Hematopoietic multipotent progenitor cell treated with erythropoietin and hydrocortisone succinate and interleukin-3 and kit ligand, for 8 days (in vitro differentiated cells): ENCODE measurements around the gene SMG6.

Source experiments
- DNase-seq: peaks from one replicate; pipeline ENCODE4 v3.0.0-alpha.2; 2015

The SMG6 gene

DNA sequence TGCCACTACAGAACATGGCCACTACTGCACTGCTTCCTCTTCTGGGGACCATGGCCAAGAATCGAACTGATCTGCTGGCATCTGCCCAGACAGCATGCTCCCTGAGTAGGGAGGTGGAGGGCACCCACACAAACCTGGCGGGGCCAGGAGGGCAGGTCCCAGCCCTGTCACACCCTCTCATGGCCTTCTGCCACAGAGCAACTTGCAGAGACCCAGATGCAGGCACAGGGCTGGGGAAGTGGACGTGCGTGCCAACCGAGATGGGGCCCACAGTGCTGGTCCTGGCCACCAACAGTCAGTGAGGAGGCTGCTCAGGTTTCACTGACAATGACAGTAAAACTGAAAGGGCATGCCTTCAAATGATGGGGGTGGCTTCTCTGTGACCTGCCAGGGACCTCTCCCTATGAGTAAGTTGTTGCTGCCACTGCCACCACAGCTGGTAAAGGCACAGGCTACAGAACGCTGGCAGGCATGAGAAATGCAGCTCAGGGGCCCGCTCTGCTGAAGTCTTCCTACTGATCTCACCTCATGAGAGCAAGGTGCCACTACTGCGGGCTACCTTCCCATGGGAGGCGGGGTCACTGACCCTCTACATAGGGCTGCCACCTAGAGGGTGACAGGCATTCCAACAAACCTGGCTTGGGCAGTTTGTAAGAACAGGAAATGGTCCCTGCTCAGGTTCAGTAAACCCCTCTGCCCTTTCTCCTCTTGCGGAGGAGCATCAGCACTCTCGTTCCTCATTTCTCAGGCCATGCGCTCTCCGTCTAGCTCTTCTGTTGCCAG, 233.2 kb downstream of the SMG6 start:
- DNase-seq = no peak

DNA sequence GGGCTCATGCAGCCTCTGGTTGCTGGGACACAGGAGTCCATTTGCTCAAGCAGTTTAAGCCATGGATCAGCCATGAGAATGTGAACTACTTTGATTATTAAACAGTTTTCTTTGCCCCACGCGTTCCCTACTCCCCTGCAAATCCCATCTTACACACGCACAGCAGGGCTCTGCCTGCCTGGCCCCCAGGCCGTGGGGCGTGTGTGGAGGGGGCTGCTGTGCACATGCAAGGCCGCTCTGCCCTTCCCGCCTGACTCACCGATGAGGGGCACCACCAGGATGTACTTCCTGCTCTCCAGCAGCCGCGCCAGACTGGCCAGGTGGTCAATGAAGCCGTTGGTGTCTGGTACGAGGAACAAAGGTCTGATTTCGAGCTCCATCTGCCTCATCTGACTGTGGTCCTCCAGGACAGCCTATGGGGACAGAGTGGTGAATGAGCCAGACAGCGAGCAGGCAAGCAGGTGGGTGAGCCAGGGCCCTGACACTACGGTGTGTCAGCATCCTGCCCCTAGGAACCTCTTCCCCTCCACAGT, 235.0 kb downstream of the SMG6 start:
- DNase-seq = no peak

DNA sequence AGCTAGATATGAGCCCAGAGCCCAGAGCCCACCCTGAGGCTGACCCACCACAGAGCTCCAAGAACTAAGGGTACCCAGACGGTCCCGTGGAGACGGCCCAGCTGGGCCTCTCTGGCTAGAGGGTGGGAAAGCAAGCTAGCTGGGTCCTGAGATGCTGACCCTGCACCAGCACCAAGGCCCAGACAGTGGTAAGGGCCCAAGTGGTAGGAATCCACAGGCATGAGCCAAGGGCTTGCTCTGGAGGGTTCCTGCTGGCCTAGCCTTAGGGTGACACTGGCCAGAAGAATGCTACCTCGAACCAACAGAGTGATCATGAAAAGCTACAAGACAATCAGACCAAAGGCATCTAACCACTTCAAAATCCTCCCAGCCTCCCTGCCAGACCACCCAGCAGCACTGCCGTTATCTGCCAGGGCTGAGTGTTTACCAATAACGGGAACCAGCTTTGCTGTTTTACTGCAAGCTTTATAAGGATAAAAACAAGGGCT, 235.5 kb downstream of the SMG6 start:
- no peak for DNase-seq

DNA sequence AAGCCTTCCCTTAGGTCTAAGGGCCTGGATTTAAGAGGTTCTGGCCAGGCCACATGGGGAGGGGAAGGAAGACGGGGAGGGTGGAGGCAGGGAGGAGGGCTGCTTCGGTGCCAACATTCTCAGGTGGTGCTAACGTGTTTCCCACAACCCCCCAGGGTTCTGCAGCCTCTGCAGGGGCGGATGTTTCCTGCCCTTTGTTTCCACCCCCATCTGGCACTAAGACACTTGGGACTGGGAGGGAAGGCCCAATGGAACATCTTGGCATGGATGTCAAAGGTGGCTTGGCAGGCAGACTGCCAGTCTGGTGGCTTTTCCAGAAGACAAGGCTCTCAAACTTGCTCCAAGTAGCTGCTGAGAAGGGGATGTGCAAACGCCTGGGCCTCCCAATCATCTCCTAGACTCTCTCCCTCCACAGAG, 236.0 kb downstream of the SMG6 start:
- no peak for DNase-seq

DNA sequence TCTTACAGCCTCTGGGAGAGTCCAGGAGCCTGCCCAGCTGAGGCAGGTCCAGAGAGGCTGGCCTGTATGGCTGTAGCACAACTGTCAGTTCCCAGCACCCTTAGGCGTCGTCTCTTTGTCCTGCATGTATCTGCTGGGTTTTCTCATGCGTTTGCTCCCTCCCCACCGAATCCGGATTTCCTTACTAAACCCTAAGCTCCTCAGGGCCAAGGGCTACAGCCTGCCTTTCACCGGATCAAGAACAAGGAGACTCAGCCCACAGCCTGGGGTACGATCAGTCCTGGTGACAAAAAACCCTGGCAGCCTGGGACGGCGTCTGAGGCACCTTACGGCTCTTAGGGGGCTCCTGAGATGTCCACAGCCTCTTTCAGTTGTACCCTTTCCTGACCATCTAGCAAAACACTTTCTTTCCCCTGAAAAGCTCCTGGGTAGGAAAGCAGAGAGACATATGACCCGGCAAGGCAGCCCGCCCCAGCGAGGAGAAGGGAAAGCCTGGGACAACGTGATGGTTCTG, 236.5 kb downstream of the SMG6 start:
- no peak for DNase-seq

DNA sequence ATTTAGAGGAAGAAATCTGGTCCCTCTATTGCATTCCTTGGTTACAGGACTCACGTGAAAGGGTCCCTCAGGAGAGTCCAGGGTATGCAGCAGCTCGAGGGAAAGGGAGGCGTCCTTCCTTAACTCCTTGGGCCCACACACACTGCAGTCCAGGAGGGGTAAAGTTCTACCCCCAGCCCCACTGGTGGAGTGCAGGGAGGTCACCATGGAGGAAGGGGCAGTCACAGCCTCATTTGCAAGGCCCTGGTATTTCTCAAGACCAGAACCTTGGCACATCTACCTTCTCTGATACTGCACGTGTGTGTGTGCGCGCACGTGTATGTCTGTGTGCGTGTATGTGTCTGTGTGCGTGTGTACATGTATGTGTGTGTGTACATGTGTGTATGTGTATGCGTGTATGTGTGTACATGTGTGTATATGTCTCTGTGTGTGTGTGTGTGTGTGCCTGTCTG, 237.6 kb downstream of the SMG6 start:
- DNase-seq = no peak

DNA sequence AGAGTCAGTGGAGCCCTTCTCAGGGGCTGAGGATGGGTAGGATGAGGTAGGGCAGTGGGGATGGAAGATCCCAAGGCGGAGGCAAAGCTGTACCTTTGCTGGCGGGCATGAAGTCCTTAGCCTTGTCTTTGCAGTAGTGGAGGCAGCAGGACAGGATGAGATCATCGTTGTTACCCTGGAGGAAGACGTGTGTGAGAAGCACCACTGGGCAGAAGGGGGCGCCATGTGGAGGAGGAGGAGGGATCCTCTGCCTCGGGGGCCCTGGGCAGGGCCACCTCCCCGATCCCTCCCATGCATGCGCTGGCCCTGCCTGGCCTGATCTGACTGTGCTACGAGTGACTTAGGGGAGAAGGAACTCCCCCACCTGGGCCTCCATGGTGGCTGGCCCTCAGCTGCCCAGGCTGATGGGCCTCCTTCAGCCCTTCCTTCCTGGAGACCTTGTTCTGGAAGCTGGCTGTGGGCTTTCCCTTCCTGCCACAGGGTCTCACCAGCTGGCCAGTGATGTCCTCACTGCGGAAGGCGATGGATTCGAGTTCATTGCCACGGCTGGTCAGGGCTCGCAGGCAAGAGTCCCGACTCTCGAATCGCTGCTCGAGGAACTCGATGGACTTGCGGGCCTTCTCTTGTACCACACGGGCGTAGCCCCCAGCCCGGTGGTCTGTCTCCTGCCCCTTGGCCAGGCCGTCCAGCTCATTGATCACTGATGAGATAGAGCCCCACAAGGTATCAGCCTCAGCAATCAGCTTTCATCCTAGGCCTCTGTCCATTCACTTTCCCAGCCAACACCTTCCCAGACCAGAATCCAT, 238.4 kb downstream of the SMG6 start:
- DNase-seq = peak; percentile 55

DNA sequence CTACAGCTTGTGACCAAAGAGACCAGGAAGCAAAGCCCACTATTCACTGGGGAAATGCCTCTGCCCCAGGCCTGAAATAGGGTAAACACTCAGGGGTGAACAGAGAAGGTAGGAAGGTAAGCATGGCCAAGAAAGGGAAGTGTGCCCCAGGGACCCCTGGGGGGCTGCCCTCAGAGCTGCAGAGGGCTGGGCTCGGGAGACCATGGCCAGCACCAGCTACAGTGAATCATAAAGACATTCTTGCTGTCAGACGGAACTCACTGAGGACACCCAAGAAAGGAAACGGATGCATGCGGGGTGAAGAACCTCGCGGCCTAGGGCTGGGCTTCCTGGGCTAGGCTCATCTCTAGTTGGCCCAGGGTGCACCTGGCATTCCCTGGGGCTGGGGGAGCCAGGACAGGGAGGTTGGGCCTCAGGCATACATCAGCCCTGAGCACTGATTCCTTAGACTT, 239.0 kb downstream of the SMG6 start:
- DNase-seq = no peak

DNA sequence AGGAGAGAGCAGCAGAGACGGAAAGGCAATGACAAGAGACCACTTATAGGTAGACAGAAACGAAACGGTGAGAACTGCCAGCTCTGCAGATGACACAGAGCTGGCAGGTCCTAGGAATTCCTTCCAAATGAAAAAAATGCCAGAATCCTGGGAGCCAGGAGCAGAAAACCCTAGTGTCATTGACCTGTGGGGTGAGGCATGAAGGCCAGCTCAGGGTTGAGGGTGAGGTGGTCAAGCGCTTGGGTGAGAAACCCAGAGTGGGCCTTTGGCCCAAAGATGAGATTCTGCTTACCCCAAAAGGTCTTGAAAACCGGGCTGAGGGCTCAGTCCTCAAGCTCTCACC, 239.5 kb downstream of the SMG6 start:
- DNase-seq = no peak

DNA sequence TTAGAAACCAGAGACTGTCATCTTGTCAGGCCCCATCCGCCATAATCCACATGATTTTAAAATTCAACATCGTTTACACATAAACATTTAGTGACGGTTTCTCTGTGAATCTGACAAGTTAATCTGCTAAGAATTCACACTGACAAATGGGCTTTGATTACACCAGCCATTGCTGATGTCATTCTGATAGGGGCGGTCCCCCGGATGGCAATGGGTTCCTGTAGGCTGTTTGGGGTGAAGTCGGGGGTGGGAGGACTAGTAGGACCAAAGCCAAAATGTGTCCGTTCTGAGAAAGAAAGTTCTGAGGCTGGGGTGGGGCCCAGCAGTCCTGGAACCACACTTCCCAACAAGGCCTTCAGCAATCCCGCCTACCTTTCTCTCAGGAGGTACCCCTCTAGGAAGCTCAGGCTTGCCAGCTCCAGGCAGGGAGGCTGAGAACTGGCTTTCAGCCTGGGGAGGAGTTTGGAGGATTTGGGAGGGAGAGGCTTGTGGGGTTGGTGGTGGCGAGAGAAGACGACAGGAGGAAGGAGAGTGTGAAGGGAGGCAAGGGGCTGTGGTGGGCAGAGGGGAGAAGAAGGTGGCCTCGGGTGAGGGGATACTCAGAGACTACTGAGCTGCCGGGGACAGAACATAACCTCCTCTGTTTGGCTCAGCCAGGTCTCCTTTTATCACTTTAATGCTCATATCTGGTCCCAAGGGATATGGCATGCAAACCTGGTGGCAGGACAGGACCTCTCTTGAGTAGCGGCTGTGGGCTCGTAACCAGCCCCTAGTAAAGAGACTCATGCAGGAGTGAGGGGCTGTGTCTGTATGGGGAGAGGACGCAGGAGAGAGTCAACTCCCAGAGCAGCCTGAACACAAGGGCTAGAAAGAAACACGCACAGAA, 240.1 kb downstream of the SMG6 start:
- DNase-seq = no peak

DNA sequence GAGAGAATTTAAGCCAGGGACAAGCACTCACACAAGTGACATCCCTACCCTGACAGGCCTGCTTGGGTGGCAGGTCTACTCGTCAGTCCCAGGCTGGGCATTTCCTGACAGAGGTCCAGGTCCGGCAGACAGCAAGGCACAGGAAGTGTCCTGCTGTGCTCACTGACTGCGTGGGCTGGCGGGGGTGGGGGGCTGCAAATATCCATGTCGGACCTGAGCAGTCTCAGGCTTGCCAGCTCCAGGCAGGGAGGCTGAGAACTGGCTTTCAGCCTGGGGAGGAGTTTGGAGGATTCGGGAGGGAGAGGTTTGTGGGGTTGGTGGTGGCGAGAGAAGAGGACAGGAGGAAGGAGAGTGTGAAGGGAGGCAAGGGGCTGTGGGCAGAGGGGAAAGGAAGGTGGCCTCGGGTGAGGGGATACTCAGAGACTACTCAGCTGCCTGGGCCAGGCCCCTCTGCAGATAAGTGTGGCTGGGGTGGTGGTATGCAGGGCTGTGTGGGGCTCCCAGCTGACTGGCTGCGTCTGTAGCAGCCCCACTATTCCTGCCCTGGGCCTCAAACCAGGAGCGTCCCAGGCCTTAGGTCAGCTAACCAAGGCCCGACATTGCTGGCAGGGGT, 240.9 kb downstream of the SMG6 start:
- no peak for DNase-seq

DNA sequence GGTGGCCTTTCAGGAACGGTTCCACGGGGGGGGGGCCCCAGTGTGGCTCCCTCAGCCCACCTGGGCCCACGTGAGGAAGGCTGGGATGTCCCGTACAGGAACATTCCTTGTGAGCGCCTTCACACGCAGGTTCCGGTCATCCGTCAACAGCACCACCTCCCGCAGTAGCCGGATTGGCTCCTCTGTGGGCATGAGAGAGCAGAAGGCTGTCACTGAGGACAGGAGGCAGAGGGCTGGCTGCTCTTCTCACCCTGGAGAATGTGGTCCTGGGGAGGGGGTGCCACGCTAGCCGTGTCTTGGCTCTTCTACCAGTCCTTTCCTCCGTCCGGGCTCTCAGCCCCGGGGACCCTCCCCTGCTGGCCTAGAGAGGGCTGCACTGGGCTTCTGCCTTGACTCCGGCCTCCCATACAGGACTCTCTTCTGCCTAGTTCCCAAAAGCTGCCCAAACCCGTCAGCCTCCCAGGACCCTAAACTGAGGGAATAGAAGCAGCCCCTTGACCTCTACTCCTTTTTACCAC, 242.1 kb downstream of the SMG6 start:
- DNase-seq = no peak

DNA sequence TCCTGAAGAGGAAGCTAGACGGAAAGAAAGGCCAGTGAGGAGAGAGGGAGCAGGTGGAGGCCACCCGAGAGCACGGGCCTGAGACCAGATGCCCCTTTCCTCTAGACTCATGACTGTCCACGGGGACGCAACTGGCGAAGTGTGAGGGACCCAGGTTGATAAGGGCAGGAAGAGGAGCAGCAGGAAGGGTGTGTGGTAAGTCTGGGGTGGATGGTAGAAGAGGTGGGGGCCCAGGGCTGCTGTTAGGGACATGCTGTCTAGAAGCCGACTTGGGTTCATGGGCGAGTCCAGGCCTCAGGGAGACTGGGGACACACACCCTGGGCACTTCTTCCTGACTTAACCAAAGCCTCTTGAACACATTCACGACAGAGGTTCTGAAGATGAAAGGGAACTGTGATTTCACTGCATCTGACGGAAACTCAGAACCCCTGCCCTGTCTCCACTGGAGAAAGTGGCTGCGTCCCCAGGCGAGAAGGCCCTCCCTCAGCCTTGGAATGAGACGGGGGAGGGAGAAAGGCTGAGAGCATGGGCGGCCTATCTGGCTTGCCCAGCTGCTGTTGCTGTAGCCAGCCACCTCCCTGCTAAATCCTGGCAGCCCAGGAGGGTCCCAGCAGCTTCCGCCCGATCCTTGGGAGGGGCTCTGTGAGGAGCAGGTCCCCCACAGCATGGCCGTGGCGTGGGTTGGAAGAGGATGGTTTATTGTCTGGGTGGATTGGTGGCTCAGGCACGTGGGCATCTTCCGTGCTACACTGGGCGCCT, 242.7 kb downstream of the SMG6 start:
- DNase-seq = no peak

DNA sequence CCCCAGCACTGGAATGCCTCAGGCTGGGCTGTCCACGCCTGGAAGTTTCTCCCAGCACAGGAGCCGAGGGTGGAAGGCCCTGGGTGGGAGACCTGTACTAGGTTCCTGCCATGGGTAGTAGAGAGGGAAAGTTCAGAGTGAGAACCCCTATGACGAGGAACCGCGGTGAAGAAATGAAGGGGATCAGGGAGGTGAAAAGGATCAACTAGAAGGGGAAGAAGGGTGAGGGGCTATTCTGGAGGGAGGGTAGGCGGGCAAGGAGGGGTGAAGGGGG, 243.3 kb downstream of the SMG6 start:
- no peak for DNase-seq

DNA sequence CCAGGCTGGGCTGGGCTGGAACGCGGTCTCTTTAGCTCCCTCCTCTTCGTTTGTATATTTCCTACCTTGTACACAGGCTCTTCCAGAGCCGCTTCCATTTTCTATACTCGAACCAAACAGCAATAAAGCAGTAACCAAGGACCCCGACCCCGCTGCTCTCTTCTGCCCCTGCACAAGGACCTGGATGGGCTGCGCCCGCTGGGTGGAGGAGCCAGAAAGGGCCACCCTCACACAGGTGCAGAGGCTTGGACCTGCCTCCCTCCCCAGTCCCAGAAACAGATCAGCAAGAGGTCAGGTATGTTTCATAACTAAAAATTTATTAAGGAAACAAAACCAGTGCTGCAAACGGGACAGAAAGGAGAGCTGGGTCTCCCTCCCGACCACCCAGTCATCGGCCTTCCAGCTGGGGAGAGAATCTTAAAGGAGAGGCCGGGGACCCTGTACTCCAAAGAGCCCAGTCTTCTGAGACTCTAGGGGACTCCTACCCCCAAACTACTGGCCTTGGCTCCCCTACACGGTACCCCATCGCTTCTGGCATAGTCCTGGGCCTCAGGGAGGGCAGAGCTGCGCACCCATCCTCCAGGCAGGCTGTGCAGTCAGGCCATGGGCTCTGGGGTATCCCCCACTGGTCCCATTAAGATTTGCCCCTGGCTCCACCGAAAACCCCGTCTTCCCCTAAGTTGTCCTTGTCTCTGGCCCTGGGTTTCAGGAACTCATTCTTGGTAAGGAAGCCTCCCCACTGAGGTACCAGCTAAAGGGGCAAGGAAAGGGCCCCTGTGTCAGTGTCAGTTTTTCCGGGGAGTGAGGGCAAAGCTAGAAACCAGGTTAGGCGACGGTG, 243.8 kb downstream of the SMG6 start:
- DNase-seq = no peak

DNA sequence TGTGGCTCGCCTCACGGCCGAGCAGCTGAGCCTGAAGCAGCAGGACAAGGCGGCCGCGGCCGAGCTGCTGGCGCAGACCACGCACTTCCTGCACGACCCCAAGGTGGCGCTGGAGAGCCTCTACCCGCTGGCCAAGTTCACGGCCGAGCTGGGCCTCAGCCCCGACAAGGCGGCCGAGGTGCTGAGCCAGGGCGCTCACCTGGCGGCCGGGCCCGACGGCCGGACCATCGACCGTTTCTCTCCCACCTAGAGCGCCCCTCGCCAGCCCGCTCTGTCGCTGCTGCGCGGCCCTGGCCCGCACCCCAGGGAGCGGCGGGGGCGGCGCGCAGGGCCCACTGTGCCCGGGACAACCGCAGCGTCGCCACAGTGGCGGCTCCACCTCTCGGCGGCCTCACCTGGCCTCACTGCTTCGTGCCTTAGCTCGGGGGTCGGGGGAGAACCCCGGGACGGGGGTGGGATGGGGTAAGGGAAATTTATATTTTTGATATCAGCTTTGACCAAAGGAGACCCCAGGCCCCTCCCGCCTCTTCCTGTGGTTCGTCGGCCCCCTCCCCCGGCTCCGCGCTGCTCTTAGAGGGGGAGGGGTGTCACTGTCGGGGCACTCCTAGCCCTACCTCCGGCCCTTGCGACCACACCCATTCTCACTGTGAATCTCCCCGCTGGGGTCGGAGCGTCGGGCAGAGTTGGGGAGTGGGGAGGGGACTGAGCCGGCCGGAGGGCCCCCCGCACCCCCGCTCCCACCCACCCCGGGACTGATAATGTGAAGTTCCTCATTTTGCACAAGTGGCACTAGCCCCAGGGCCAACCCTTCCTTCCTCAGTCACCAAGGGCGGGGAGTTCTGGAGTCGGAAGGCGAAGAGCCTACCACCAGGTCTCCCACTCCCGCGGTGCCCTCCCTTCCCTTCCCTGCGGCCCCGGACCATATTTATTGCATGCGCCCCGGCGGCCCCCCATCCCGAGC, 244.7 kb downstream of the SMG6 start:
- DNase-seq = peak; percentile 67

DNA sequence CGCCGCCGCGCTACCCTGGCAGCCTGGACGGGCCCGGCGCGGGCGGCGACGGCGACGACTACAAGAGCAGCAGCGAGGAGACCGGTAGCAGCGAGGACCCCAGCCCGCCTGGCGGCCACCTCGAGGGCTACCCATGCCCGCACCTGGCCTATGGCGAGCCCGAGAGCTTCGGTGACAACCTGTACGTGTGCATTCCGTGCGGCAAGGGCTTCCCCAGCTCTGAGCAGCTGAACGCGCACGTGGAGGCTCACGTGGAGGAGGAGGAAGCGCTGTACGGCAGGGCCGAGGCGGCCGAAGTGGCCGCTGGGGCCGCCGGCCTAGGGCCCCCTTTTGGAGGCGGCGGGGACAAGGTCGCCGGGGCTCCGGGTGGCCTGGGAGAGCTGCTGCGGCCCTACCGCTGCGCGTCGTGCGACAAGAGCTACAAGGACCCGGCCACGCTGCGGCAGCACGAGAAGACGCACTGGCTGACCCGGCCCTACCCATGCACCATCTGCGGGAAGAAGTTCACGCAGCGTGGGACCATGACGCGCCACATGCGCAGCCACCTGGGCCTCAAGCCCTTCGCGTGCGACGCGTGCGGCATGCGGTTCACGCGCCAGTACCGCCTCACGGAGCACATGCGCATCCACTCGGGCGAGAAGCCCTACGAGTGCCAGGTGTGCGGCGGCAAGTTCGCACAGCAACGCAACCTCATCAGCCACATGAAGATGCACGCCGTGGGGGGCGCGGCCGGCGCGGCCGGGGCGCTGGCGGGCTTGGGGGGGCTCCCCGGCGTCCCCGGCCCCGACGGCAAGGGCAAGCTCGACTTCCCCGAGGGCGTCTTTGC, 245.6 kb downstream of the SMG6 start:
- no peak for DNase-seq

DNA sequence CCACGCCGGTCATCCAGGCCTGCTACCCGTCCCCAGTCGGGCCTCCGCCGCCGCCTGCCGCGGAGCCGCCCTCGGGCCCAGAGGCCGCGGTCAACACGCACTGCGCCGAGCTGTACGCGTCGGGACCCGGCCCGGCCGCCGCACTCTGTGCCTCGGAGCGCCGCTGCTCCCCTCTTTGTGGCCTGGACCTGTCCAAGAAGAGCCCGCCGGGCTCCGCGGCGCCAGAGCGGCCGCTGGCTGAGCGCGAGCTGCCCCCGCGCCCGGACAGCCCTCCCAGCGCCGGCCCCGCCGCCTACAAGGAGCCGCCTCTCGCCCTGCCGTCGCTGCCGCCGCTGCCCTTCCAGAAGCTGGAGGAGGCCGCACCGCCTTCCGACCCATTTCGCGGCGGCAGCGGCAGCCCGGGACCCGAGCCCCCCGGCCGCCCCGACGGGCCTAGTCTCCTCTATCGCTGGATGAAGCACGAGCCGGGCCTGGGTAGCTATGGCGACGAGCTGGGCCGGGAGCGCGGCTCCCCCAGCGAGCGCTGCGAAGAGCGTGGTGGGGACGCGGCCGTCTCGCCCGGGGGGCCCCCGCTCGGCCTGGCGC, 246.3 kb downstream of the SMG6 start:
- DNase-seq = no peak
